Non-pigmented ciliary epithelial cell (primary cell): Measurements from ENCODE around the gene PLCB4.

Source experiments
- DNase-seq: peaks from one replicate; pipeline ENCODE4 v3.0.0-alpha.2; 2010; ENCODE audit warnings: low read depth

Gene PLCB4

GRCh38 chr20:9179193-9179802, 110.4 kb downstream of the PLCB4 start:
- DNase-seq = peak; percentile 19

GRCh38 chr20:9179867-9180266, 111.0 kb downstream of the PLCB4 start:
- no peak for DNase-seq

GRCh38 chr20:9180481-9181257, 111.8 kb downstream of the PLCB4 start:
- DNase-seq = no peak

- no peak for DNase-seq
These were observed 116.6 kb downstream of the PLCB4 start for GRCh38 chr20:9185511-9185910.

GRCh38 chr20:9186396-9186795, 117.5 kb downstream of the PLCB4 start:
- DNase-seq = no peak

GRCh38 chr20:9195031-9195430, 126.1 kb downstream of the PLCB4 start:
- no peak for DNase-seq

GRCh38 chr20:9196110-9196509, 127.2 kb downstream of the PLCB4 start:
- DNase-seq = no peak

- no peak for DNase-seq
These were observed 129.6 kb downstream of the PLCB4 start for GRCh38 chr20:9198460-9198859.

- no peak for DNase-seq
These were observed 131.3 kb downstream of the PLCB4 start for GRCh38 chr20:9200196-9200595.

GRCh38 chr20:9200620-9201019, 131.7 kb downstream of the PLCB4 start:
- DNase-seq = no peak

GRCh38 chr20:9202420-9203080, 133.7 kb downstream of the PLCB4 start:
- no peak for DNase-seq

- no peak for DNase-seq
These were observed 134.2 kb downstream of the PLCB4 start for GRCh38 chr20:9203081-9203447.

GRCh38 chr20:9204979-9205378, 136.1 kb downstream of the PLCB4 start:
- no peak for DNase-seq

- DNase-seq = no peak
These were observed 137.6 kb downstream of the PLCB4 start for GRCh38 chr20:9206486-9206885.

- no peak for DNase-seq
These were observed 138.4 kb downstream of the PLCB4 start for GRCh38 chr20:9207253-9207652.

- DNase-seq = no peak
These were observed 141.5 kb downstream of the PLCB4 start for GRCh38 chr20:9210356-9210755.

- DNase-seq = no peak
These were observed 142.3 kb downstream of the PLCB4 start for GRCh38 chr20:9211016-9211760.

GRCh38 chr20:9212735-9213134, 143.8 kb downstream of the PLCB4 start:
- no peak for DNase-seq

- no peak for DNase-seq
These were observed 145.8 kb downstream of the PLCB4 start for GRCh38 chr20:9214685-9215084.

GRCh38 chr20:9215539-9215938, 146.7 kb downstream of the PLCB4 start:
- no peak for DNase-seq

- DNase-seq = no peak
These were observed 149.7 kb downstream of the PLCB4 start for GRCh38 chr20:9218531-9218961.

GRCh38 chr20:9220874-9221547, 152.1 kb downstream of the PLCB4 start:
- peak; percentile 56 for DNase-seq
